ENCODE results near the gene EEF1AKMT3.

EEF1AKMT3 gene

GRCh38 chr12:57751432-57751787 lies 21.0 kb upstream of the EEF1AKMT3 start:
- H3K4me3 ChIP-seq (replicated peaks; ENCODE audit: low read depth, low read length), result peak overlapping the region; percentile 82
- no peak for DNase-seq (ENCODE audit: extremely low read depth, low read depth)
- no peak for TF ChIP-seq CTCF (IDR thresholded peaks at IDR 0.05; ENCODE audit: low read depth, low read length, missing control alignments)

GRCh38 chr12:57751788-57752667 lies 20.4 kb upstream of the EEF1AKMT3 start, which contains the start of gene CDK4:
TSS of gene CDK4 (minus strand) at chr12:57752310. CDS start at chr12:57751717, 593 bp downstream.
- TF ChIP-seq CTCF (IDR thresholded peaks at IDR 0.05; ENCODE audit: low read depth, low read length, missing control alignments), result no peak
- DNase-seq (ENCODE audit: extremely low read depth, low read depth), result peak; percentile 99
- H3K4me3 ChIP-seq (replicated peaks; ENCODE audit: low read depth, low read length), result peak within 1 kb of the TSS; percentile 82

GRCh38 chr12:57752668-57753000 lies 19.8 kb upstream of the EEF1AKMT3 start:
- DNase-seq (ENCODE audit: extremely low read depth, low read depth), result no peak
- no peak for TF ChIP-seq CTCF (IDR thresholded peaks at IDR 0.05; ENCODE audit: low read depth, low read length, missing control alignments)
- peak overlapping the region; percentile 17 for H3K4me3 ChIP-seq (replicated peaks; ENCODE audit: low read depth, low read length)

- no peak for TF ChIP-seq CTCF (IDR thresholded peaks at IDR 0.05; ENCODE audit: low read depth, low read length, missing control alignments)
- no peak for DNase-seq (ENCODE audit: extremely low read depth, low read depth)
- H3K4me3 ChIP-seq (replicated peaks; ENCODE audit: low read depth, low read length), result no peak overlapping the region
These were observed 18.6 kb upstream of the EEF1AKMT3 start for GRCh38 chr12:57753756-57754337.

GRCh38 chr12:57754411-57755193 lies 17.8 kb upstream of the EEF1AKMT3 start, which contains the start of gene MARCHF9:
TSS of gene MARCHF9 (plus strand) at chr12:57755103. CDS start at chr12:57755529, 426 bp downstream.
- no peak for DNase-seq (ENCODE audit: extremely low read depth, low read depth)
- TF ChIP-seq CTCF (IDR thresholded peaks at IDR 0.05; ENCODE audit: low read depth, low read length, missing control alignments), result no peak
- H3K4me3 ChIP-seq (replicated peaks; ENCODE audit: low read depth, low read length), result peak within 1 kb of the TSS; percentile 47

GRCh38 chr12:57755194-57755453 lies 17.3 kb upstream of the EEF1AKMT3 start:
- peak overlapping the region; percentile 47 for H3K4me3 ChIP-seq (replicated peaks; ENCODE audit: low read depth, low read length)
- no peak for DNase-seq (ENCODE audit: extremely low read depth, low read depth)
- TF ChIP-seq CTCF (IDR thresholded peaks at IDR 0.05; ENCODE audit: low read depth, low read length, missing control alignments), result no peak

All from HFF-Myc (cell line).